Caco-2 (cell line): Measurements from ENCODE around the gene RRP12. TPM values are rescaled to one million over a fixed set of nuclear protein-coding genes. Genes with fewer than 3 reads are reported as not detected.

Experiments used
- BruUV-seq: library from RNA; stranded (reverse); fragments of 400-500 nt; replicated peaks from 2 replicates; lab custom pipeline; 2021; lab: Mats Ljungman, UMichigan
- CTCF ChIA-PET: fragments of 300-600 bp; sonication (Branson Sonifier 250); formaldehyde crosslinking; loops from one replicate; lab custom pipeline; 2022; ENCODE audit warnings: antibody characterized with exemption; lab: Charles Lee
- POLR2A ChIA-PET: fragments of 300-600 bp; sonication (Branson Sonifier 250); formaldehyde crosslinking; loops from one replicate; lab custom pipeline; 2022; ENCODE audit warnings: antibody characterized with exemption; lab: Charles Lee
- DNase-seq, 2 experiments: peaks; one replicate each; pipeline versions ENCODE4 v3.0.0 to v3.0.0-alpha.2; 2020 to 2022
- H3K27me3 ChIP-seq: replicated peaks from 2 replicates; pipeline ENCODE4 v1.6.0; 2011; ENCODE audit warnings: low read length; ENCODE audit not compliant: control insufficient read depth, insufficient read depth
- H3K36me3 ChIP-seq: 2 replicates; pipeline ENCODE4 v1.5.1; 2011; ENCODE audit warnings: low read length; ENCODE audit not compliant: control insufficient read depth, insufficient read depth
- H3K4me1 ChIP-seq: fragments of 250-450 bp; sonication (Bioruptor Pico); 2 replicates; pipeline ENCODE4 v1.5.1; 2020; ENCODE audit warnings: mild to moderate bottlenecking
- H3K4me3 ChIP-seq: 2 replicates; pipeline ENCODE4 v1.5.1; 2011; ENCODE audit warnings: low read depth, mild to moderate bottlenecking, control low read depth, low read length
- H3K9me3 ChIP-seq: fragments of 250-450 bp; sonication (Bioruptor Pico); 2 replicates; pipeline ENCODE4 v1.5.1; 2020; ENCODE audit warnings: mild to moderate bottlenecking, moderate library complexity
- H3K27ac Mint-ChIP-seq: one replicate; pipeline ENCODE4 v1.8.0; 2022; ENCODE audit warnings: mixed read lengths; ENCODE audit not compliant: unreplicated experiment
- H3K27me3 Mint-ChIP-seq: one replicate; pipeline ENCODE4 v1.8.0; 2022; ENCODE audit warnings: mixed read lengths; ENCODE audit not compliant: insufficient read depth, unreplicated experiment
- H3K36me3 Mint-ChIP-seq: one replicate; pipeline ENCODE4 v1.8.0; 2022; ENCODE audit warnings: mild to moderate bottlenecking, mixed read lengths; ENCODE audit not compliant: insufficient read depth, unreplicated experiment
- H3K4me1 Mint-ChIP-seq: one replicate; pipeline ENCODE4 v1.8.0; 2022; ENCODE audit warnings: low read depth, mixed read lengths; ENCODE audit not compliant: unreplicated experiment
- H3K4me3 Mint-ChIP-seq: one replicate; pipeline ENCODE4 v1.8.0; 2022; ENCODE audit warnings: mild to moderate bottlenecking, moderate library complexity, mixed read lengths; ENCODE audit not compliant: unreplicated experiment
- H3K9me3 Mint-ChIP-seq: one replicate; pipeline ENCODE4 v1.8.0; 2022; ENCODE audit warnings: mixed read lengths; ENCODE audit not compliant: unreplicated experiment
- CTCF ChIP-seq, 2 experiments: fragments of 200-600 bp in 1 of 2; IDR thresholded peaks; 1 replicate in 1 of 2; 2 replicates in 1 of 2; pipeline versions ENCODE4 v1.5.1 to v1.8.0; 2011 to 2022; ENCODE audit warnings: antibody characterized with exemption in 1 of 2, control low read depth in 1 of 2, inconsistent platforms in 1 of 2, low read depth in 1 of 2, low read length in 1 of 2, mild to moderate bottlenecking in 1 of 2, moderate library complexity in 1 of 2; ENCODE audit not compliant: insufficient read depth in 1 of 2, severe bottlenecking in 1 of 2, unreplicated experiment in 1 of 2
- intact Hi-C: fragments of 100-400 bp; cut with micrococcal nuclease; formaldehyde crosslinking; loops from one replicate; pipeline ENCODE4 v1.10.0; 2022; ENCODE audit not compliant: unreplicated experiment
- total RNA-seq: library from RNA; stranded (reverse); gene quantifications from 2 replicates; pipeline ENCODE4 v1.2.3, GENCODE V29; 2022

Gene RRP12
- total RNA-seq, 1 experiment from 2014 or later = 69.3 TPM

GRCh38 chr10:97355571-97355975 is 45.6 kb downstream of the RRP12 start:
- H3K36me3 Mint-ChIP-seq = peaks cover 23% of the 10 kb centered on the region
- no peaks in the 10 kb centered on the region for H3K9me3 Mint-ChIP-seq
- ChIA-PET POLR2A (no interaction called here), CTCF (interaction anchor here (0.8 to 1.8 kb wide), 2 partner anchors 77 to 282 kb away, joined by 3 to 10 read pairs; no protein-coding TSS in a partner anchor)
- DNase-seq = peak in 1 of 2 experiments; percentile 27
- no peaks in the 10 kb centered on the region for H3K36me3 ChIP-seq
- H3K27me3 ChIP-seq = no peaks in the 10 kb centered on the region
- no peak overlapping the region for H3K4me3 ChIP-seq
- peak overlapping the region; percentile 26 for H3K27ac Mint-ChIP-seq
- H3K27me3 Mint-ChIP-seq = no peaks in the 10 kb centered on the region
- H3K4me3 Mint-ChIP-seq = no peak overlapping the region
- H3K4me1 Mint-ChIP-seq = no peaks in the 10 kb centered on the region
- no peaks in the 10 kb centered on the region for H3K4me1 ChIP-seq
- BruUV-seq = no TSS peak
- H3K9me3 ChIP-seq = no peaks in the 10 kb centered on the region
- intact Hi-C loops = loop anchor here (2.0 kb wide), 1 partner anchor 77 kb away; no protein-coding TSS in a partner anchor
- TF ChIP-seq CTCF (IDR thresholded peaks at IDR 0.05; ENCODE audit: insufficient read depth in 1 of 2, low read depth in 1 of 2, low read length in 1 of 2, severe bottlenecking in 1 of 2, unreplicated experiment in 1 of 2) = peak; percentile 14 to 60

GRCh38 chr10:97353945-97354344 is 47.2 kb downstream of the RRP12 start:
- Mint-ChIP-seq H3K4me3 (no peak overlapping the region), H3K4me1 (no peaks in the 10 kb centered on the region), H3K27me3 (no peaks in the 10 kb centered on the region), H3K36me3 (peaks cover 24% of the 10 kb centered on the region), H3K27ac (no peak overlapping the region), H3K9me3 (no peaks in the 10 kb centered on the region)
- intact Hi-C loops = loop anchor here (2.0 kb wide), 1 partner anchor 75 kb away; no protein-coding TSS in a partner anchor
- Histone ChIP-seq H3K4me1 (peaks cover 3% of the 10 kb centered on the region; the same call in 1 of the 2 replicates), H3K27me3 (no peaks in the 10 kb centered on the region), H3K4me3 (no peak overlapping the region), H3K36me3 (no peaks in the 10 kb centered on the region), H3K9me3 (no peaks in the 10 kb centered on the region)
- CTCF ChIA-PET = interaction anchor here (0.6 kb wide), 1 partner anchor 129 kb away, joined by 3 read pairs; no protein-coding TSS in a partner anchor
- BruUV-seq = no TSS peak
- no peak for DNase-seq
- no peak for TF ChIP-seq CTCF (IDR thresholded peaks at IDR 0.05; ENCODE audit: insufficient read depth in 1 of 2, low read depth in 1 of 2, low read length in 1 of 2, severe bottlenecking in 1 of 2, unreplicated experiment in 1 of 2)
- POLR2A ChIA-PET = no interaction called here

- BruUV-seq = no TSS peak
- TF ChIP-seq CTCF (IDR thresholded peaks at IDR 0.05; ENCODE audit: insufficient read depth in 1 of 2, low read depth in 1 of 2, low read length in 1 of 2, severe bottlenecking in 1 of 2, unreplicated experiment in 1 of 2) = no peak
- Mint-ChIP-seq H3K27ac (peak overlapping the region; percentile 22), H3K27me3 (no peaks in the 10 kb centered on the region), H3K9me3 (no peaks in the 10 kb centered on the region), H3K4me3 (no peak overlapping the region), H3K4me1 (no peaks in the 10 kb centered on the region), H3K36me3 (peaks cover 10% of the 10 kb centered on the region)
- Histone ChIP-seq H3K27me3 (no peaks in the 10 kb centered on the region), H3K36me3 (no peaks in the 10 kb centered on the region), H3K9me3 (no peaks in the 10 kb centered on the region), H3K4me3 (no peak overlapping the region), H3K4me1 (peaks cover 3% of the 10 kb centered on the region; the same call in 1 of the 2 replicates)
- POLR2A ChIA-PET = no interaction called here
- intact Hi-C loops = no loop called here
- peak in 1 of 2 experiments; percentile 10 for DNase-seq
- CTCF ChIA-PET = interaction anchor here (0.7 to 1.0 kb wide), 3 partner anchors 9 to 71 kb away, joined by 3 to 4 read pairs (median 3); no protein-coding TSS in a partner anchor
Observed at GRCh38 chr10:97349752-97350513, 51.2 kb downstream of the RRP12 start.
